Measurements from ENCODE around the gene VAMP7.

DNA sequence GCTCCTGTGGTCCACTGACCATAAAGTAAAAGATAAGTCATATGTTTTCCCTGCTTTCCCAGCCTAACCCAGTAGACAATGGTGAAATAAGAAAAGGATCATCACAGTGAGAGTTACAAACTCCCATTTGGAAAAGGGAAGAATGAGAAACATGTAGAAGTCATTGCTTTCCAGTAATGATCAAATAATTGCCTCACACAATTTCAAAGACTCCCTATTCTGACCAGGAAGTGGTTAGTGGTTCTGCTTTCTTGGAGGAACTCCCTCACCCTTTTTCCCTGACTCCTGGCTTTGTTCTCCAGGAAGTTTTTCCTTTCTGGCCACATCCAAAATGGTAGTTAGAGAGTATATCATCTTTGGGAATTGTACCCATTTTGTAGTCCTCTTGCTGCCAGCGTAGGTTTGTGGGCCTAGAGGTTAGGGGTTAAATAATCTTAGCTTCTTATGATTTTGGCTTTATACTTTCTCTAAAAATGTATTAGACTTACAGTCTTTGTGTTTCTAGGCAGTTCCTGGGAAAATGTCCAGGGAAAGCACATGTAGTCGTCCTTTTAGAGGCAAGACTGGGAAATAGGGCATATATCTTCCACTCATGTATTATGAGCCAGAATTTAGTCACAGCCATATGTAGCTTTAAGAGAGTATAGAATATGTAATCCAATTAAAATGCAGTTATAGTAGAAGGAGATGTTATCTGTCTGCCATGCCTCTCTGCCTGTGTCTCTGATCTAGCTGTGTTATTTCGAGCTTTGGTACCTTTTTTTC, 10.5 kb downstream of the VAMP7 start:
- TF ChIP-seq, protein P1, sequence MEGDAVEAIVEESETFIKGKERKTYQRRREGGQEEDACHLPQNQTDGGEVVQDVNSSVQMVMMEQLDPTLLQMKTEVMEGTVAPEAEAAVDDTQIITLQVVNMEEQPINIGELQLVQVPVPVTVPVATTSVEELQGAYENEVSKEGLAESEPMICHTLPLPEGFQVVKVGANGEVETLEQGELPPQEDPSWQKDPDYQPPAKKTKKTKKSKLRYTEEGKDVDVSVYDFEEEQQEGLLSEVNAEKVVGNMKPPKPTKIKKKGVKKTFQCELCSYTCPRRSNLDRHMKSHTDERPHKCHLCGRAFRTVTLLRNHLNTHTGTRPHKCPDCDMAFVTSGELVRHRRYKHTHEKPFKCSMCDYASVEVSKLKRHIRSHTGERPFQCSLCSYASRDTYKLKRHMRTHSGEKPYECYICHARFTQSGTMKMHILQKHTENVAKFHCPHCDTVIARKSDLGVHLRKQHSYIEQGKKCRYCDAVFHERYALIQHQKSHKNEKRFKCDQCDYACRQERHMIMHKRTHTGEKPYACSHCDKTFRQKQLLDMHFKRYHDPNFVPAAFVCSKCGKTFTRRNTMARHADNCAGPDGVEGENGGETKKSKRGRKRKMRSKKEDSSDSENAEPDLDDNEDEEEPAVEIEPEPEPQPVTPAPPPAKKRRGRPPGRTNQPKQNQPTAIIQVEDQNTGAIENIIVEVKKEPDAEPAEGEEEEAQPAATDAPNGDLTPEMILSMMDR (IDR thresholded peaks at IDR 0.05; ENCODE audit: poor library complexity, severe bottlenecking): no peak
- TF ChIP-seq EZH2 (IDR thresholded peaks at IDR 0.05; ENCODE audit: borderline replicate concordance, insufficient read depth, low read length, poor library complexity, severe bottlenecking) (no peak), SMC3 (conservative IDR thresholded peaks at IDR 0.05; ENCODE audit: poor library complexity) (no peak), RAD21 (conservative IDR thresholded peaks at IDR 0.05) (no peak), POLR2AphosphoS5 (IDR thresholded peaks at IDR 0.05) (no peak), EP300 (conservative IDR thresholded peaks at IDR 0.05; ENCODE audit: poor library complexity, severe bottlenecking) (no peak)

Data from neural cell (in vitro differentiated cells).